MCF 10A (cell line): ENCODE results near the gene GRK7. TPM values are rescaled to one million over a fixed set of nuclear protein-coding genes. Genes with fewer than 3 reads are reported as not detected.

Source experiments
- BruUV-seq: library from RNA; stranded (reverse); fragments of 400-500 nt; replicated peaks from 2 replicates; lab custom pipeline; 2021; lab: Mats Ljungman, UMichigan
- CTCF ChIA-PET: fragments of 300-600 bp; sonication (Branson Sonifier 250); formaldehyde crosslinking; extraction: SDS; loops from one replicate; lab custom pipeline; 2021; ENCODE audit warnings: antibody characterized with exemption, inconsistent platforms; lab: Yijun Ruan, JAX
- POLR2A ChIA-PET: fragments of 300-600, 350-650 bp; sonication (Branson Sonifier 250); formaldehyde crosslinking; extraction: SDS; loops from one replicate; lab custom pipeline; 2020; ENCODE audit warnings: antibody characterized with exemption, inconsistent platforms; lab: Yijun Ruan, JAX
- DNase-seq: peaks from one replicate; pipeline ENCODE4 v3.0.0-alpha.2; 2018; ENCODE audit not compliant: unreplicated experiment
- H3K27ac Mint-ChIP-seq: one replicate; pipeline ENCODE4 v1.8.0; 2022; ENCODE audit warnings: mild to moderate bottlenecking, low read depth, mixed read lengths; ENCODE audit not compliant: unreplicated experiment
- H3K27me3 Mint-ChIP-seq: one replicate; pipeline ENCODE4 v1.8.0; 2022; ENCODE audit warnings: mixed read lengths; ENCODE audit not compliant: insufficient read depth, unreplicated experiment
- H3K36me3 Mint-ChIP-seq: one replicate; pipeline ENCODE4 v1.8.0; 2022; ENCODE audit warnings: mild to moderate bottlenecking, moderate library complexity, mixed read lengths; ENCODE audit not compliant: insufficient read depth, unreplicated experiment
- H3K4me1 Mint-ChIP-seq: one replicate; pipeline ENCODE4 v1.8.0; 2022; ENCODE audit warnings: mixed read lengths; ENCODE audit not compliant: insufficient read depth, unreplicated experiment
- H3K4me3 Mint-ChIP-seq: one replicate; pipeline ENCODE4 v1.8.0; 2022; ENCODE audit warnings: mild to moderate bottlenecking, moderate library complexity, mixed read lengths; ENCODE audit not compliant: unreplicated experiment
- H3K9me3 Mint-ChIP-seq: one replicate; pipeline ENCODE4 v1.8.0; 2022; ENCODE audit warnings: mixed read lengths; ENCODE audit not compliant: unreplicated experiment
- intact Hi-C: fragments of 100-400 bp; cut with micrococcal nuclease; formaldehyde crosslinking; loops from 2 replicates; pipeline ENCODE4 v1.14.1; 2022
- total RNA-seq: library from RNA; stranded (reverse); gene quantifications from 2 replicates; pipeline ENCODE4 v1.2.3, GENCODE V29; 2022
- TF ChIP-seq, protein P1 (sequence below): fragments of 200-600 bp; IDR thresholded peaks from one replicate; pipeline ENCODE4 v1.8.0; 2022; ENCODE audit warnings: antibody characterized with exemption, mild to moderate bottlenecking; ENCODE audit not compliant: unreplicated experiment

The GRK7 gene
- total RNA-seq, 1 experiment from 2014 or later = not detected

DNA sequence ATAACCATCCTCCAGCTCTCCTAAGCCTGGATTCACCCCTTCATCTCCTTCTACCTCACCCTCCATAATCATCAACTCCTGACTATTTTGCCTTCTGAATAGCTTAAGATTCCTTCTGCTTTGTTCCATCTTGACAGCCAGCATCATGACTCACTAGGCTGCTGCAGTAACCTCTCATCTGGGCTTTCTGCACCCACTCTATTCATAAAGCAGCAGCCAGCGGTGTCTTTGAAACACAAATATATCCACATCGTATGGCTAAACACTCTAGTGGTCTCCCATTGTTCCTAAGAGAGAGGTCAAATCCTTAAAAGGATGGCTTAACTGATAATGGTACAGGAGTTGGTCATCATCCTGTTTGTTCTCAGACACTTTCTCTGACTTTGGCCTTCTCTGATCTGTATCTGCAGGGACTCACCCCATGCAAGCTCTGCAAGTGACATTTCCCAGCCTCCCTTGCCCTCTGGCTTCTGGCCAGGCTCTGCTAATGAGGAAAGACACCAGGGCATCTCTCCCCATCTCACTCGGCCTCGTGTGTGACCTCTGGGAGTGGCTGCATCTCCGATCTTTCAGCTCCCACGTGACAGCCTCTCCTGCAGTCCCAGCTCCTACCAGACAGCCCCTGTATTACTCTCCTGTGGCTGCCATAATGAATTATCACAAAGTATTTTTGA lies 6.2 kb downstream of the GRK7 start:
- CTCF ChIA-PET = interaction anchor here (0.6 kb wide), 1 partner anchor 18 kb away, joined by 4 read pairs; no protein-coding TSS in a partner anchor
- POLR2A ChIA-PET = interaction anchor here (1.0 kb wide), 1 partner anchor 31 kb away, joined by 3 read pairs; no protein-coding TSS in a partner anchor
- no peaks in the 10 kb centered on the region for H3K9me3 Mint-ChIP-seq
- no peaks in the 10 kb centered on the region for H3K36me3 Mint-ChIP-seq
- DNase-seq = no peak
- no peak overlapping the region for H3K27ac Mint-ChIP-seq
- H3K4me3 Mint-ChIP-seq = no peak overlapping the region
- BruUV-seq = no TSS peak
- H3K4me1 Mint-ChIP-seq = no peaks in the 10 kb centered on the region
- H3K27me3 Mint-ChIP-seq = no peaks in the 10 kb centered on the region
- TF ChIP-seq, protein P1, sequence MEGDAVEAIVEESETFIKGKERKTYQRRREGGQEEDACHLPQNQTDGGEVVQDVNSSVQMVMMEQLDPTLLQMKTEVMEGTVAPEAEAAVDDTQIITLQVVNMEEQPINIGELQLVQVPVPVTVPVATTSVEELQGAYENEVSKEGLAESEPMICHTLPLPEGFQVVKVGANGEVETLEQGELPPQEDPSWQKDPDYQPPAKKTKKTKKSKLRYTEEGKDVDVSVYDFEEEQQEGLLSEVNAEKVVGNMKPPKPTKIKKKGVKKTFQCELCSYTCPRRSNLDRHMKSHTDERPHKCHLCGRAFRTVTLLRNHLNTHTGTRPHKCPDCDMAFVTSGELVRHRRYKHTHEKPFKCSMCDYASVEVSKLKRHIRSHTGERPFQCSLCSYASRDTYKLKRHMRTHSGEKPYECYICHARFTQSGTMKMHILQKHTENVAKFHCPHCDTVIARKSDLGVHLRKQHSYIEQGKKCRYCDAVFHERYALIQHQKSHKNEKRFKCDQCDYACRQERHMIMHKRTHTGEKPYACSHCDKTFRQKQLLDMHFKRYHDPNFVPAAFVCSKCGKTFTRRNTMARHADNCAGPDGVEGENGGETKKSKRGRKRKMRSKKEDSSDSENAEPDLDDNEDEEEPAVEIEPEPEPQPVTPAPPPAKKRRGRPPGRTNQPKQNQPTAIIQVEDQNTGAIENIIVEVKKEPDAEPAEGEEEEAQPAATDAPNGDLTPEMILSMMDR = no peak
- intact Hi-C loops = no loop called here

DNA sequence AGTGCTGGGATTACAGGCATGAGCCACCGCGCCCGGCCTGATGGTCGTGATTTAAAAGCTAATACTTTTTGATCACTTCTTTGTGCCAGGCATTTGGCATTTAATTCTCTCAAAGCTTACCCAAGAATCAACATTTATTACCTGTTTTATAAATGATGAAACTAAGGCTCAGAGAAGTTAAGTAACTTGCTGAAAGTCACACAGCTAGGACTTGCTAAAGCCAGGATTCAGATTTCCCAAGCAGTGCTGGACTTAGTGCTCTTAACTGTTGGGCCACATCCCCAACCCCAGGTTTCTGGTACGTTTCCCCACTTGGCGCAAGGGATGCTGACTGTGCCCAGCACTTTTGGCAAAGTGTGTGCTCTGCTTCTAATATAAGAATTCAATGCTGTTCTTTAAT lies 10.5 kb downstream of the GRK7 start:
- H3K4me3 Mint-ChIP-seq = no peak overlapping the region
- DNase-seq = no peak
- H3K27me3 Mint-ChIP-seq = no peaks in the 10 kb centered on the region
- no peaks in the 10 kb centered on the region for H3K9me3 Mint-ChIP-seq
- no peaks in the 10 kb centered on the region for H3K4me1 Mint-ChIP-seq
- H3K27ac Mint-ChIP-seq = no peak overlapping the region
- POLR2A ChIA-PET = interaction anchor here (0.8 kb wide), 1 partner anchor 10 kb away, joined by 3 read pairs; the partner anchor contains the start of gene GRK7
- H3K36me3 Mint-ChIP-seq = no peaks in the 10 kb centered on the region
- no TSS peak for BruUV-seq
- intact Hi-C loops = no loop called here
- TF ChIP-seq, protein P1 = no peak
- CTCF ChIA-PET = interaction anchor here (0.6 to 1.1 kb wide), 5 partner anchors 9 to 93 kb away, joined by 3 to 4 read pairs (median 3); partner anchors contain the start of gene GRK7

DNA sequence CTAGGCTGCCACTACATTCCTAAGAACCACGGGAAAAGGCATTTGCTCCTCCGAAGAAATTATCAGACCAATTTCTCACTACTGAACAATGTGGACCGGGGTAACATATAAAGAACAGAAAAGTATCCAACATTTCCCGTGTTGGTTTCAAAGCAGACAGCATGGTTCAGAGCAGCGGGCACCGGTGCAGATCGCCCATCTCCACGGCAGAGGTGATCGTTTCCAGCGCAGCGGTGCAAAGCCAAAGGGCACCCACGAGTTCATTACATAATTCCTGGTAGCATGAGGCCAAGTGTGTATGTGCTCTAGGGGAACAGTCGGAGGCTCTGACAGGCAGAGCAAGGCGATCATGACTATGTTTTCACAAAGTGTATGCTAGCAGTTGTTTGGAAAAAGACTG lies 13.2 kb downstream of the GRK7 start:
- no peak for DNase-seq
- Mint-ChIP-seq H3K27me3 (no peaks in the 10 kb centered on the region), H3K4me1 (no peaks in the 10 kb centered on the region), H3K36me3 (no peaks in the 10 kb centered on the region), H3K9me3 (no peaks in the 10 kb centered on the region), H3K4me3 (no peak overlapping the region), H3K27ac (no peak overlapping the region)
- BruUV-seq = no TSS peak
- POLR2A ChIA-PET = no interaction called here
- CTCF ChIA-PET = interaction anchor here (0.7 kb wide), 1 partner anchor 16 kb away, joined by 3 read pairs; no protein-coding TSS in a partner anchor
- intact Hi-C loops = no loop called here
- TF ChIP-seq, protein P1 = no peak

DNA sequence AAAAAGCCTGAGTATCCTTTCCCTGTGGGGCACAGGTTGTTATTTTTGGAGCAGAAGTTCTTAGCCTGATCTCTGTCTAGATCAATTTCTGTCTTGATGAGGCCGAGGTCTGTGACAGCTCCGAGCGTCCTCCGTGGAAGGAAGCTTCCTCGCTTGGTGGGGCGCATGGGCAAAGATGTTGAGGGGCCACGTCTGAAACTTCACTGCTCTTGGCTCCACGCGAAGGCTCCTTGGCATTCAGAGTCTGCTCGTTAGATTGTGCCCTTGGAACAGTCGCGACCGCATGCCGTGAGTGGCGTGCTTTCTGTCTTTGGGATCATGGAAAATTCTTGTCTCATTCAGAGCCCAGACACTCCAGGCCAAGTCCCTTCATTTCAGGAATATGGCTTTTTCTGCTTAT lies 13.7 kb downstream of the GRK7 start:
- Mint-ChIP-seq H3K4me1 (no peaks in the 10 kb centered on the region), H3K4me3 (no peak overlapping the region), H3K27ac (no peak overlapping the region), H3K27me3 (no peaks in the 10 kb centered on the region), H3K9me3 (no peaks in the 10 kb centered on the region), H3K36me3 (no peaks in the 10 kb centered on the region)
- ChIA-PET CTCF (interaction anchor here (0.7 kb wide), 1 partner anchor 16 kb away, joined by 3 read pairs; no protein-coding TSS in a partner anchor), POLR2A (no interaction called here)
- no TSS peak for BruUV-seq
- TF ChIP-seq, protein P1 = no peak
- intact Hi-C loops = no loop called here
- no peak for DNase-seq
